Measurements from ENCODE around the gene PHF19. TPM values are rescaled to one million over a fixed set of nuclear protein-coding genes. Genes with fewer than 3 reads are reported as not detected.

The PHF19 gene
- total RNA-seq, 2 donors from 2014 or later: 19.9 to 37.6 TPM

- intact Hi-C loops (cut with DNase I): loop anchor here (10.0 kb wide), 2 partner anchors 209 to 361 kb away; partner anchors contain the start of gene MEGF9
Measured at GRCh38 chr9:120923620-120924328, 46.8 kb upstream of the PHF19 start.

GRCh38 chr9:120922404-120923195, 45.6 kb upstream of the PHF19 start:
- intact Hi-C loops (cut with DNase I): loop anchor here (10.0 kb wide), 2 partner anchors 208 to 362 kb away; partner anchors contain the start of gene MEGF9
- H3K27me3 ChIP-seq (replicated peaks; ENCODE audit: insufficient read depth): no peaks in the 10 kb centered on the region
- no peak for TF ChIP-seq POLR2A (IDR thresholded peaks at IDR 0.05)
- TF ChIP-seq, protein P1, sequence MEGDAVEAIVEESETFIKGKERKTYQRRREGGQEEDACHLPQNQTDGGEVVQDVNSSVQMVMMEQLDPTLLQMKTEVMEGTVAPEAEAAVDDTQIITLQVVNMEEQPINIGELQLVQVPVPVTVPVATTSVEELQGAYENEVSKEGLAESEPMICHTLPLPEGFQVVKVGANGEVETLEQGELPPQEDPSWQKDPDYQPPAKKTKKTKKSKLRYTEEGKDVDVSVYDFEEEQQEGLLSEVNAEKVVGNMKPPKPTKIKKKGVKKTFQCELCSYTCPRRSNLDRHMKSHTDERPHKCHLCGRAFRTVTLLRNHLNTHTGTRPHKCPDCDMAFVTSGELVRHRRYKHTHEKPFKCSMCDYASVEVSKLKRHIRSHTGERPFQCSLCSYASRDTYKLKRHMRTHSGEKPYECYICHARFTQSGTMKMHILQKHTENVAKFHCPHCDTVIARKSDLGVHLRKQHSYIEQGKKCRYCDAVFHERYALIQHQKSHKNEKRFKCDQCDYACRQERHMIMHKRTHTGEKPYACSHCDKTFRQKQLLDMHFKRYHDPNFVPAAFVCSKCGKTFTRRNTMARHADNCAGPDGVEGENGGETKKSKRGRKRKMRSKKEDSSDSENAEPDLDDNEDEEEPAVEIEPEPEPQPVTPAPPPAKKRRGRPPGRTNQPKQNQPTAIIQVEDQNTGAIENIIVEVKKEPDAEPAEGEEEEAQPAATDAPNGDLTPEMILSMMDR (IDR thresholded peaks at IDR 0.05): no peak
- TF ChIP-seq POLR2AphosphoS5 (IDR thresholded peaks at IDR 0.05): no peak
- H3K9me3 ChIP-seq: no peaks in the 10 kb centered on the region
- H3K4me3 ChIP-seq: no peak overlapping the region
- H3K4me1 ChIP-seq (replicated peaks): no peaks in the 10 kb centered on the region
- WGBS: 60% methylated on average over 7 of the region's 7 CpGs
- no peaks in the 10 kb centered on the region for H3K36me3 ChIP-seq
- DNase-seq (ENCODE audit: low spot score): no peak
- H3K27ac ChIP-seq: peak overlapping the region in 1 of 2 donors; percentile 41

More at GRCh38 chr9:120923620-120924328, 46.8 kb upstream of the PHF19 start:
- Histone ChIP-seq H3K36me3 (no peaks in the 10 kb centered on the region), H3K9me3 (no peaks in the 10 kb centered on the region), H3K4me1 (replicated peaks) (no peaks in the 10 kb centered on the region), H3K27me3 (replicated peaks; ENCODE audit: insufficient read depth) (no peaks in the 10 kb centered on the region), H3K4me3 (no peak overlapping the region), H3K27ac (no peak overlapping the region)
- WGBS: 95% methylated on average over 11 of the region's 11 CpGs
- TF ChIP-seq POLR2AphosphoS5 (IDR thresholded peaks at IDR 0.05): no peak
- DNase-seq (ENCODE audit: low spot score): no peak

DNA sequence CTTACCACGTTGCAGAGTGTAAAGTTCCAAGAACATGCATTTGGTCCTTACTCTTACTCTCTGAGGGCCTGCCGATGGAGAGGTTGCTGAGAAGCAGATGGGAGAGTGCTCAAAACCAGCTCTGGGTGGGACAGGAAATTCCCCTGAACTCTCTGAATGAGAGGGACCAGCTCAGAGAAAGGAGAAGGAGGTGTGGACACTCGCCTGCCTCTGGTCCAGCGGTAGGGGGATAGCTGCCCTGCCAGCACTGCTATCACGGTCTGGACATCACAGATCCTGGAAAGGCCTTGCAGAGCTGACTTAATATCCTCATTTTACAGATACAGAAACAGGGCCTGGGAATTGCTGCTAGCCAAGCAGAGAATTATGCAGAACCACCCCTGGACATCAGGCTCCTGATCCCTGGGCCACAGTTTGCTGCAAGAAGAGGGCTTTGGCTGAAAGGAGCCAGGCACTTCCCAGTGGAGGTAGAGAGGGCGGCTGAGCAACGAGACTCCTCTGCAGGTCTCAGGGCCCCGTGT, 44.7 kb upstream of the PHF19 start:
- H3K4me3 ChIP-seq: no peak overlapping the region
- intact Hi-C loops (cut with DNase I): loop anchor here (10.0 kb wide), 2 partner anchors 207 to 363 kb away; partner anchors contain the start of gene MEGF9
- no peaks in the 10 kb centered on the region for H3K9me3 ChIP-seq
- 51% methylated on average over 8 of the region's 8 CpGs for WGBS
- peak overlapping the region in 1 of 2 donors; percentile 41 for H3K27ac ChIP-seq
- H3K27me3 ChIP-seq (replicated peaks; ENCODE audit: insufficient read depth): no peaks in the 10 kb centered on the region
- H3K4me1 ChIP-seq (replicated peaks): no peaks in the 10 kb centered on the region
- DNase-seq (ENCODE audit: low spot score): no peak
- TF ChIP-seq POLR2AphosphoS5 (IDR thresholded peaks at IDR 0.05) (no peak), POLR2A (IDR thresholded peaks at IDR 0.05) (no peak)
- TF ChIP-seq, protein P1 (IDR thresholded peaks at IDR 0.05): no peak
- no peaks in the 10 kb centered on the region for H3K36me3 ChIP-seq

GRCh38 chr9:120920806-120921178, 43.8 kb upstream of the PHF19 start:
- Histone ChIP-seq H3K4me1 (replicated peaks) (no peaks in the 10 kb centered on the region), H3K27ac (no peak overlapping the region), H3K4me3 (no peak overlapping the region), H3K9me3 (no peaks in the 10 kb centered on the region), H3K27me3 (replicated peaks; ENCODE audit: insufficient read depth) (no peaks in the 10 kb centered on the region), H3K36me3 (no peaks in the 10 kb centered on the region)
- no peak for DNase-seq (ENCODE audit: low spot score)
- no peak for TF ChIP-seq POLR2AphosphoS5 (IDR thresholded peaks at IDR 0.05)
- TF ChIP-seq POLR2A (IDR thresholded peaks at IDR 0.05): no peak
- intact Hi-C loops (cut with DNase I): loop anchor here (10.0 kb wide), 2 partner anchors 206 to 364 kb away; partner anchors contain the start of gene MEGF9
- WGBS: 55% methylated on average over 3 of the region's 3 CpGs

DNA sequence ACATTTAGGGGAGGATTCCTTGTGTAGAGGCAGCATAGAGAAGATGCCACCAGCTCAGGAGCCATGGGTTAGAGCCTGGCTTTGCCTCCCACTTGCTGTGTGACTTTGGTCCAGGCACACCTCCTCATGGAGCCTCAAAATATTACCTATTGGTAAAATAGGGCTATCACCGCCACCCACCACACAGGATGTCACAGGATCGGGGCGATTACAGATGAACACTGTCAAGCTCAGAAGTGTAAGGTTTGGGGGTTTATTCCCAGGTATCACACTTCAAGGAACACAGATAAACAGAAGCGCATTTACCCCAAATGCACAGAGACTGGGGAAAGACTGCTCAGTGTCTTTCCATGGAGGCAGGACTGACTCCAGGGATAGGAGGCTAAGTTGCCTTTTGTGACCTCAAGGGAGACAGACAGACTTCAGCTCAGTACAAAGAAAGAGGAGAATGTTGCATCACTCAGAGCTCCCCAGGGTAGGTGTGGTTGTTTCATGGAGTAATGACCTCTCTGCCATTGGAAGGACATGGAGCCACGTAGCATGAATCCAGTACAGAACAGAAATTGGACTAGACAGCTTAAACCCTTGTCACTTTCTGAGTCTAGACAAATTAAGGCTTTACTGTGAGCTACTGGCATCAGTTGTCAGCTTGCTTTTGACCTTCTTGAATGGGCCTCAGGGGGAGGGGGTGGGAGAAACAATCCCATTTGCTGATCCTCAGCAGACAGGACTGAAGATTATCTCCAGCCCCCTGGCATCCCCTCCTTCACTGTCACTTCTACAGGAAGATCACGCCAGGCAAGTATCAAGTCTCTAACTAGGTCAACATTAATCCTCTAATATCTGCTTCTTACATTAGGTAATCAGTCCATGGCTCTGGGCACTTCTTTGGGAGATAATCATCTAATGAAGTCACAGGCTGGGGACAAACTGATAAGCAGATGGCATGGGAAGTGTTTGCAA, 43.1 kb upstream of the PHF19 start:
- no peaks in the 10 kb centered on the region for H3K4me1 ChIP-seq (replicated peaks)
- no peaks in the 10 kb centered on the region for H3K9me3 ChIP-seq
- intact Hi-C loops (cut with DNase I): loop anchor here (10.0 kb wide), 2 partner anchors 205 to 365 kb away; partner anchors contain the start of gene MEGF9
- TF ChIP-seq POLR2A (IDR thresholded peaks at IDR 0.05) (no peak), POLR2AphosphoS5 (IDR thresholded peaks at IDR 0.05) (no peak)
- TF ChIP-seq, protein P1 (IDR thresholded peaks at IDR 0.05): no peak
- no peaks in the 10 kb centered on the region for H3K36me3 ChIP-seq
- no peak overlapping the region for H3K4me3 ChIP-seq
- WGBS: 82% methylated on average over 6 of the region's 6 CpGs
- no peak for DNase-seq (ENCODE audit: low spot score)
- H3K27me3 ChIP-seq (replicated peaks; ENCODE audit: insufficient read depth): no peaks in the 10 kb centered on the region
- H3K27ac ChIP-seq: peak overlapping the region; percentile 49 to 57
